H54 (cell line): Measurements from ENCODE around the gene FHOD3.

Experiments used
- DNase-seq: peaks from one replicate; pipeline ENCODE4 v3.0.0; 2011; ENCODE audit warnings: low spot score, mixed read lengths; ENCODE audit not compliant: insufficient read length
- FAIRE-seq: peaks from 3 replicates; lab custom pipeline; 2011; peaks lifted over from hg19 to GRCh38; lab: Jason Lieb, UNC
- POLR2A ChIP-seq: IDR thresholded peaks from 2 replicates; pipeline ENCODE4 v1.6.1; 2011; ENCODE audit warnings: low read depth, mild to moderate bottlenecking, low read length

FHOD3 gene

DNA sequence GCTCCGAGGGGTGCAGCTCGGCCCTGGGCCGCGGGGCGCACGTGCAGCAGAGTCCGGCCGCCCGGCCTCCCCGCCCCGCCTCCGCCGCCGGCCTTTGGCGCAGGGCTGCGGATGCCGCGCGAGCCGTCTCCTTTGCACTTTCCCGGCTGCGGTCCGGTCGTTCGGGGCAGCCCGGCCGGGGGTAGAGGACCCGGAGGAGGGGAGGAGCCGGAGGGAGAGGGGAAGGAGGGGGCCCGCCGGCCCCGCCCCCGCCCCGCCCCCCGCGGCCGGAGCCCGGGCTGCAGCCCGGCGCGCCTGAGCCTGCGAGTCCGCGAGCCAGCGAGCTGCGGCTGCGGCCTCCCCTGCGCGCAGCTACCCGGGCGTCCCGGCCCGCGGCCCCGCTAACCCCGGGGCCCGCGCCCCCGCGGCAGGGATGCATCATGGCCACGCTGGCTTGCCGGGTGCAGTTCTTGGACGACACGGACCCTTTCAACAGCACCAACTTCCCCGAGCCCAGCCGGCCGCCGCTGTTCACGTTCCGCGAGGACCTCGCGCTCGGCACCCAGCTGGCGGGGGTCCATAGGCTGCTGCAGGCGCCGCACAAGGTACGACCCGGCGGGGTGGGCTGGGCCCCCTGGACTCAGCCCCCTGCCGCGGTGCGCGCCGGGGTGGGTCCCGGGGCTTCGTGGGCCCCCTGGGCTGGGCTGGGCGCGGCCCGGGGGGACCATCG lies at the start of gene FHOD3:
Gene FHOD3 (plus strand): TSS at position 297 of the 709 bp plus-strand sequence. CDS start 123 bp downstream, at position 420.
- peak; percentile 56 for DNase-seq
- TF ChIP-seq POLR2A, result no peak
- no peak for FAIRE-seq

DNA sequence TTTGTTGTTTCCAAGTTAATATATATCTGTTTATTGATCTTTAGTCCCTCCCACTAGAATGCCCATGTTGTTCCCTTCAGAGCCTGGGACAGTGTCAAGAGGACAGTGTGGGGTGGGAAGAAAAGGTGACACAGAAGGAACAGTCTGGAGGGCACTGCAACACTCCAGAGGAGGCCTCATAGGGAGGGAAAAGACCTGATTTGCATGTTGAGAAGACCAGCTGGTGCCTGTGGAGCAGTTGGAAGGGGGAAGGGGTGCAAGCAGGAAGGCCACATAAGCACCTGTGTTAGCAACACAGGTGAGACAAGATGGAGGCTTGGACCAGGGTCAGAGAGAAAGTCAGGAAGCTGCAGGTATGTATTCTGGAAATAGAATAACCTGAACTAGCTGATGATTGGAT lies 48.1 kb upstream of the FHOD3 start:
- no peak for TF ChIP-seq POLR2A
- FAIRE-seq (no peak), DNase-seq (no peak)

DNA sequence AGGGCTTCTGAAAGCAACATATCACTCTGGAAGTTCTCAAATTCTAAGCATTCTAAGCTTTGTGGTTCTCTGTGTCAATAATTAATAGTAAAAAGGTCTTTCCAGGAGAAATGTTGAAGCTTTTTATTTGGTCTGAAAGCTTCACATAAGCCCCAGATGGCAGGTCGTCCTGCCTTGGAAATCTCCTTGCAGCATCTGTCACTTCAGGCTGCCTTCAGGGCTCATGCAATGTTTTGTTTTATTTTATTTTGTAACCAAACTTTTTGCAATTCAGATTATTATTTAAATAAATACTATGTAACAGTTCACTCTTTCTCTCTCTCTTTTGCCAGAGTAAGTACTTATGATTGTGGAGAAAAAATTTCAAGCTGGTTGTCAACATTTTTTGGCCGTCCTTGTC lies 46.7 kb upstream of the FHOD3 start:
- FAIRE-seq, result no peak
- no peak for DNase-seq
- no peak for TF ChIP-seq POLR2A

DNA sequence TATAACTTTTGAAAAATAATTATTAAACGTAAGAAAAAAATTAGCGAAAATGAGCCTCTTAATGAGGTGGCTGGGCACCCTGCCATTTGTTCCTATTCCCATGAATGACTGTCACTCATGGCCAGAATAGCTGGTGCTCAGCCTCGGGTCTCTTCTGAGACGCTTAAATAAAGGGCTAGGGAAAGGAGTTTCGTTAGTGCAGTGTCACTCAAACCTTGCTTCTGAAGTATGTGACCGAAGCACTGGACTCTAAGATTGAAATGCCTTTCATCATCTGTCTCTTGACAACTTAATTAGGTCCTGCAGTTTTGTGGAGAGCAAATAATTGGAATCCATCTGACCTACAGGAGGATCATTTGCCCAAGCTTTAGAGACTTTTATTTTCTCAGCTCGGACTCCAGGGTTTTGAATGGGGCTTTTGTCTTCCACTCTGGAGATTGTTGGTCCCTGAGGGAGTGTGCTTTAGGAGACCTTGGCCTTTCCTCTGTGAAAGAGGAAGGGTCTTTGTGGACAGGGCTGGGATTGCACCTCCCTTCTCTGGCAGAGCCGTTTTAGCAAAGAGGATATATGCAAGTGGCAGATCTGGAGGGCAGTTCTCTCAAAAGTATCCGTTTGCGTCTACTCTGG lies 42.3 kb upstream of the FHOD3 start:
- DNase-seq (no peak), FAIRE-seq (no peak)
- TF ChIP-seq POLR2A, result no peak

DNA sequence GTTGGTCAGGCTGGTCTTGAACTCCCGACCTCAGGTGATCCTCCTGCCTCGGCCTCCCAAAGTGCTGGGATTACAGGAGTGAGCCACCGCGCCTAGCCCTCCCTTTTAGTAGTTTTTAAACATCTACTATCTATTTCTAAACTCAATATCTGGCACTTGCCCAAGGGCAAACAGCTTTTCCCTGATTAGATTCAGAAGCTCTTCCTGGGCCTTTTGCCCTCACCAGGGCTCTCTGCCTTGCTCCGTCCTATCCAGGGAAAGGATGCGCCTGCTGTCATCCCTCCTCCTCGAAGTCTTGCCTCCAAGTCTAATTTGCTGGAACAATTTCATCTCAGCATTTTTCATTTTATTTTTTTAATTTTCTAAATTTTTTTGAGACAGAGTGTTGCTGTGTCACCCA lies 41.4 kb upstream of the FHOD3 start:
- TF ChIP-seq POLR2A, result no peak
- DNase-seq (no peak), FAIRE-seq (no peak)

DNA sequence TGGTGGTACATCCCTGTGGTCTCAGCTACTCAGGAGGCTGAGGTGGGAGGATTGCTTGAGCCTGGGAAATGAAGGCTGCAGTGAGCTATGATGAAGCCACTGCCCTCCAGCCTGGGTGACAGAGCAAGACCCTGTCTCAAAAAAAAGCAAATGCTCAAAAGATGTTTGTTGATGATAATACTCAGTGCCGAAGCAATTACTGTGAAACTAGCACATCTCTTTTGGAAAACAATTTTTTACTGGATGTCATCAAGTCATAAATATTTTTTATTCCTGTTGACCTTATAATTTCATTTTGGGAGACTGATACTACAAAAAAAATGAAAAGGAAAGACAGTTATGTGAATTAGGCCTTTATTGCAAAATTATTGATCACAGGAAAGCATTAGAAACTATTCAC lies 34.5 kb upstream of the FHOD3 start:
- DNase-seq (no peak), FAIRE-seq (no peak)
- no peak for TF ChIP-seq POLR2A

DNA sequence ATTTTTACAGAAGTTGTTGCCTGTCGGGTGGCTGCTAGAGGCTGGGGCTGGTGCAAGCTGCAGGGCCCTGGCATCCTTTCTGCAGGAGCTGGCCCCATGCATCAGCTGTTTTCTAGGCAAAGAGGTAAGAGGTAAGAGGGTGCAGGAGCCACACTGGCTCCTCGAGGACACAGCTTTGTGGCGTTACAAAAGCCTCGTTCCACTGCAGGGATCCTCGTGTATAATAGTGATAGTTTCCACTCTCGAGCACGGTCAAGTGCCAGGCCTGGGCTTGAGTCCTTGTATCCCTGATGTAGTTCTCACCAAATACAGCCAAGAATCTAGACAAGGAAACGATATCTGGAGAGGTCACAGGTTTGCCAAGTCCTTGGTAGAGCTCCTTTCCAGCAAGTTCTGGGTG lies 33.2 kb upstream of the FHOD3 start:
- DNase-seq, result no peak
- no peak for TF ChIP-seq POLR2A
- no peak for FAIRE-seq

DNA sequence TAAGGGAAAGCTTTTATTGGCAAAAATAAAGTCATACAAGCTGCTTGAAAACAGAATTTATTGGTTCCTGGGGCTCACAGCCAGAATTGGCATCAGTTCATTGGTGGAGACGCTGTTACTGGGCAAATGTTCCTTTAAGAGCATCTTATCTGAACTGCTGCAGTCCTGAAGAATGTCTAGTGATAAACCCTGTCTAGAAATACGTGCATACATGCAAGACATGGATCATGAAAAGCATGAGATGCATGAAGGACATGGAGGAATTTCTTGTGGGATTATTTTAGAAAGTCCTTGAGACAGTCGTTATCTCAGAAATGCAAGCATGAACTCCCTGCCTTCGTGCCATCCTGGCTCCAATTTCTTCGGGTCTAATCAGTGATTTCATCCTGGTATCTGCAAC lies 32.5 kb upstream of the FHOD3 start:
- no peak for FAIRE-seq
- TF ChIP-seq POLR2A, result no peak
- no peak for DNase-seq

DNA sequence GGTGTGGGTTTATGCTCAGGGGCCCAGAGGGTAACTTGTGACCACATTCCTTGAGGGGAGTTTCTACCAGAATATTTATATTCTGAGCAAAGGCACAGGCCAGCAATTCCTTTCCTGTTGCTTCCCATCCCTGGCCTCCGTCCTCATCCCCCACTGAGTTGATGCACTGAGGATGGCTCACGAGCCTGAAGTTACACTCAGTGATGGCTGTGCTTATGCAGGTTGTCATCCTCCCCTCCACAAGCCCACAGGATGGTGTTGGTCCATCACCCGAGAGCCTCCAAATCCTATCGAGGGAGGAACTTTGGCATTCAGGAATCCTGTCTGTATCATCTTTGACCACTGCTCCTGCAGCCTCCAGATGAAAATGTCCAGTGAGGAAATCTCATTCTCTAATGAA lies 28.4 kb upstream of the FHOD3 start:
- DNase-seq (no peak), FAIRE-seq (no peak)
- no peak for TF ChIP-seq POLR2A

DNA sequence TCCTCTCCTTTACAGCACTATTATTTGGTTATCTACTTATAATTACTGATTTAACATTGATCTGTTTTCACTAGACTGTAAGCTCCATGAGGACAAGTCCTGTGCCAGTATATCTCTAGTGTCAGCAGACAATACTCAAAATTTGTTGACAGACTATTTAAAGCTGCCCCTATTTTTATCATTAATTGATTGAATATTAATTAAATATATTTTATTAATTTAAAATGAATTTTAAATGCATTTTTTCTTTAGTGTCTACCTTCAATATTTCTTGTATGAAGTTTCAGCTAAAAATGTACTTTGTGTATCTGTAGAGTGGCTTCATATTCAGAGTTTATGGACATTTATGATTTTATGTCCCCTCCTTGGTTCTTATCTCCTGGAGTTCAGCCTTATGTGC lies 26.4 kb upstream of the FHOD3 start:
- no peak for TF ChIP-seq POLR2A
- FAIRE-seq (no peak), DNase-seq (no peak)

DNA sequence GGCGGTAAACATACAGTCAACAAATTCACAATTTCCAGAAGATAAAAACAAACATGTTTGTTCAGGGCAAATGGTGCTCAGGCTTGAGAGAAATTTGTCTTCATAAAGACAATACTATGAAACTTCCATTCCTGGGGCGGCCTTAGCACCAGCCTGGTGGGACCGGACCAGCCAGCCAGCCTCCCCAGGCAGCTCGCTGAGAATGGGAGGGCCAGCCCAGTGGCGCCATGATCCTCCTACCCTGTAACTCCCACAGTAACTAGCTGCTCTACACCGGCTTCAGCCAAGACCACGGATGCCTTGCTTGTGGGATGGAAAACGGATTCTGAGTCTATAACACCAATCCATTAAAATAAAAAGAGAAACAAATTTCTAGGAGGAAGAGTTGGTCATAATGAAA lies 24.2 kb upstream of the FHOD3 start:
- TF ChIP-seq POLR2A, result no peak
- no peak for DNase-seq
- FAIRE-seq, result no peak

DNA sequence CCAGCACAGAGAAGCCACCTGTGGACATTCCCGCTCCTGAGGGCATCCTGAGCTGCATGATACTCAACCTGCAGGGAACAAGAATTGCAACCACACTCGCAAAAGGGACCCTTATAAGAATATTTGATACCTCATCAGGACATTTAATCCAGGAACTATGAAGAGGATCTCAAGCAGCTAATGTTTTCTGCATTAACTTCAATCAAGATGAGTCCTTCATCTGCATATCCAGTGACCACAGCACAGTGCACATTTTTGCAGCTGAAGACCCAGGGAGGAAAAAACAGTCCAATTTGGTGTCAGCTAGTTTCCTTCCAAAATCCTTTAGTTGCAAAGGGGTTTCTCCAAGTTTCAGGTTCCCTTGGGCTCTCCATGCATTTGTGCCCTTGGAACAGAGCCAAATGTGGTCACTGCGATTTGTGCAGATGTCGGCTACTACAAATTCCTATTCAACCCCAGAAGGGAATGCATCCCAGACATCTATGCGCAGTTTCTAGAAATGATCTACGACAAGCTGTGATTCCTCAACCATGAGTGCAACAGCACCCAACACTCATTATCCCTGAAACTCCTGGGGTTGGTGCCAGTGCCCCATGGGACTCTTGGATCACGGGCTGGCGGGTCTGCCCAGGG lies 23.3 kb upstream of the FHOD3 start:
- FAIRE-seq (no peak), DNase-seq (no peak)
- TF ChIP-seq POLR2A, result no peak

DNA sequence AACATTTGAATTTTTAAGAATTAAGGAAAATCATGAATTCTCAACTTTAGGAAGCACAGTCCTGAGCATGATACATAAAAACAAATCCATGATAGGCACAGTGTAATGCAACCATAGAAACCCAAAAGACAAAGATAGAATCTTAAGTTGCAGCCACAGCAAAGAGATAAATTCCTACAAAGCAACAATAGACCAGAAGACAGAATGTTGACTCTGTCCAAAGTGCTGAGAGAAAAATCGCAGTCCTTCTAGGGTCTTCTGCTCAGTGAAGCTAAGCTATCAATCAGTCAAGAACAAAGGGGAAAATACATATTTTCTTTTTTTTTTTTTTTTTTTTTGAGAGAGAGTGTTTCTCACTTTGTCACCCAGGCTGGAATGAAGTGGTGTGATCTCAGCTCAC lies 22.0 kb upstream of the FHOD3 start:
- TF ChIP-seq POLR2A, result no peak
- DNase-seq (no peak), FAIRE-seq (no peak)

DNA sequence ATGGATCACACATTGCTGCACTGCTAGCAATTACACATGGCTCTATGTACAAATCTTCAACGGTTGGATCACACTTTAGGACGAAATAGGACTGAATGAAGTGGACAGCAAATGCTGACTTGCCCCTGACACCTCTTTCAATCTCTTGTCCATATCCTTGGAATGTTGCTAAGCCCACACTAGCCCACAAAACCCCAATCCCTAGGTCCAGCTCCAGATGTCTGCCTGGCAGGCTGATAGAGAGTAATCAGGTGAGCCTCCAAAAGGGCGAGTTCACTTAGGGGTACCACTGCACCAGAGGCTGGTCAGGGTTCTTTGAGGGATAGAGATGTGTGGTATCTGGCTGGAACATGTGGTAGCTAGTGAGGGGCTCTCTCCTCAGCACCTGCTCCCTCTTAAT lies 18.5 kb upstream of the FHOD3 start:
- FAIRE-seq, result no peak
- no peak for TF ChIP-seq POLR2A
- no peak for DNase-seq

DNA sequence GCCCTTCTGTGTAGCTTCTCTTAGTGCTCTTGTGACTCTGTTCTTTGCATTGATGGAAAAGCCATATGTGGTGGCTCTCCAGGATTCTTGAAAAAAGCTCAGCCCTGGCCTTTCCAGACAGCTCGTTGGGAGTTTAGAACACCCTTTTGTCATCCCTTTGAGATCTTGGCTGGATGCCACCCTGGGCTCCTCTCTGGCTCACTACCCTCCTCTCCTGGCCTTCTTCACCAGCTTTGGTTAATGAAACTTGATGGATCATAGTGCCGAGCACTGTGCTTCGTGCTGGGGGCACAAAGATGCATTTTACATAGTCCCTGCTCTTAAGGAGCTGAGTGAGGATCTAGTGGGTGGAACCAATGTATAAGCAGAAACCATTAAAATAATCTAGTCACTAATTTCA lies 15.6 kb upstream of the FHOD3 start:
- FAIRE-seq, result no peak
- no peak for TF ChIP-seq POLR2A
- no peak for DNase-seq
